ENCODE measurements around the gene FNTB.

FNTB gene

GRCh38 chr14:64986648-64987437 is at the start of gene FNTB:
Gene FNTB (plus strand): TSS chr14:64986895. CDS start chr14:64986954, 59 bp downstream.
- peak; percentile 98 for DNase-seq (ENCODE audit: low spot score)

GRCh38 chr14:64937171-64937820 is 49.4 kb upstream of the FNTB start:
- no peak for DNase-seq (ENCODE audit: low spot score)

- DNase-seq (ENCODE audit: low spot score), result no peak
Measured at GRCh38 chr14:64937821-64938193, 48.9 kb upstream of the FNTB start.

GRCh38 chr14:64938972-64939816 is 47.5 kb upstream of the FNTB start:
- no peak for DNase-seq (ENCODE audit: low spot score)

- no peak for DNase-seq (ENCODE audit: low spot score)
Measured at GRCh38 chr14:64939817-64940190, 46.9 kb upstream of the FNTB start.

GRCh38 chr14:64940336-64940910 is 46.3 kb upstream of the FNTB start:
- no peak for DNase-seq (ENCODE audit: low spot score)

GRCh38 chr14:64942531-64943111 is 44.1 kb upstream of the FNTB start, which contains the start of gene GPX2:
Gene GPX2 (minus strand): TSS chr14:64942745. CDS start chr14:64942726, 19 bp downstream.
- DNase-seq (ENCODE audit: low spot score), result no peak

- no peak for DNase-seq (ENCODE audit: low spot score)
Measured at GRCh38 chr14:64943556-64943955, 43.1 kb upstream of the FNTB start.

GRCh38 chr14:64944041-64944440 is 42.7 kb upstream of the FNTB start:
- no peak for DNase-seq (ENCODE audit: low spot score)

GRCh38 chr14:64944861-64945260 is 41.8 kb upstream of the FNTB start:
- no peak for DNase-seq (ENCODE audit: low spot score)

- DNase-seq (ENCODE audit: low spot score), result no peak
Measured at GRCh38 chr14:64945431-64946178, 41.1 kb upstream of the FNTB start.

GRCh38 chr14:64946310-64947045 is 40.2 kb upstream of the FNTB start:
- DNase-seq (ENCODE audit: low spot score), result no peak

GRCh38 chr14:64947710-64948611 is 38.7 kb upstream of the FNTB start:
- DNase-seq (ENCODE audit: low spot score), result no peak

- DNase-seq (ENCODE audit: low spot score), result no peak
Measured at GRCh38 chr14:64948612-64949210, 38.0 kb upstream of the FNTB start.

- peak; percentile 47 for DNase-seq (ENCODE audit: low spot score)
Measured at GRCh38 chr14:64950889-64951288, 35.8 kb upstream of the FNTB start.

- no peak for DNase-seq (ENCODE audit: low spot score)
Measured at GRCh38 chr14:64951291-64951690, 35.4 kb upstream of the FNTB start.

GRCh38 chr14:64951724-64952123 is 35.0 kb upstream of the FNTB start:
- DNase-seq (ENCODE audit: low spot score), result no peak

- no peak for DNase-seq (ENCODE audit: low spot score)
Measured at GRCh38 chr14:64952598-64953309, 33.9 kb upstream of the FNTB start.
